Parathyroid adenoma (tissue), 2 donors: Measurements from ENCODE around the gene NT5C3A.

Source experiments
- H2AFZ ChIP-seq: fragments of 300-600 bp; sonication (generic); one replicate; pipeline ENCODE4 v1.7.0; 2017; ENCODE audit warnings: antibody characterized with exemption, mild to moderate bottlenecking
- H3K27ac ChIP-seq: fragments of 300-600 bp; sonication (generic); one replicate; pipeline ENCODE4 v1.7.0; 2017
- H3K27me3 ChIP-seq: fragments of 300-600 bp; sonication (generic); one replicate; pipeline ENCODE4 v1.7.0; 2017; ENCODE audit warnings: low read length; ENCODE audit not compliant: control insufficient read depth, insufficient read depth
- H3K36me3 ChIP-seq: fragments of 300-600 bp; sonication (generic); one replicate; pipeline ENCODE4 v1.7.0; 2017; ENCODE audit warnings: low read length; ENCODE audit not compliant: control insufficient read depth, insufficient read depth
- H3K4me1 ChIP-seq: fragments of 300-600 bp; sonication (generic); one replicate; pipeline ENCODE4 v1.7.0; 2017; ENCODE audit warnings: control low read depth
- H3K4me2 ChIP-seq: fragments of 300-600 bp; sonication (generic); one replicate; pipeline ENCODE4 v1.7.0; 2017; ENCODE audit warnings: low read length
- H3K4me3 ChIP-seq: fragments of 300-600 bp; sonication (generic); one replicate; pipeline ENCODE4 v1.7.0; 2017; ENCODE audit warnings: low read depth, low read length
- H3K79me2 ChIP-seq: fragments of 300-600 bp; sonication (generic); one replicate; pipeline ENCODE4 v1.7.0; 2017; ENCODE audit warnings: control low read depth
- H3K9ac ChIP-seq: fragments of 300-600 bp; sonication (generic); one replicate; pipeline ENCODE4 v1.7.0; 2017; ENCODE audit warnings: mild to moderate bottlenecking
- H3K9me3 ChIP-seq: fragments of 300-600 bp; sonication (generic); one replicate; pipeline ENCODE4 v1.7.0; 2017; ENCODE audit warnings: low read length; ENCODE audit not compliant: control insufficient read depth
- CTCF ChIP-seq: fragments of 300-600 bp; sonication (generic); IDR thresholded peaks from one replicate; pipeline ENCODE4 v1.7.0; 2017; ENCODE audit warnings: antibody characterized with exemption, mild to moderate bottlenecking
- donor health status: primary hyperparathyroidism.

Gene NT5C3A

GRCh38 chr7:33070277-33070676 is 7.7 kb upstream of the NT5C3A start:
- Histone ChIP-seq H3K79me2 (no peaks in the 10 kb centered on the region), H3K4me2 (no peak overlapping the region), H2AFZ (no peak overlapping the region), H3K9me3 (no peaks in the 10 kb centered on the region), H3K4me3 (no peak overlapping the region), H3K9ac (no peak overlapping the region), H3K36me3 (no peaks in the 10 kb centered on the region), H3K27me3 (no peaks in the 10 kb centered on the region), H3K4me1 (no peaks in the 10 kb centered on the region), H3K27ac (no peak overlapping the region)
- no peak for TF ChIP-seq CTCF

- no peaks in the 10 kb centered on the region for H3K36me3 ChIP-seq
- H3K4me2 ChIP-seq = no peak overlapping the region
These were observed 5.3 kb upstream of the NT5C3A start for GRCh38 chr7:33067921-33068320.

GRCh38 chr7:33066771-33067170 is 4.2 kb upstream of the NT5C3A start:
- TF ChIP-seq CTCF = no peak
- Histone ChIP-seq H3K79me2 (peaks cover 2% of the 10 kb centered on the region), H3K9ac (no peak overlapping the region), H2AFZ (no peak overlapping the region), H3K27me3 (no peaks in the 10 kb centered on the region), H3K36me3 (no peaks in the 10 kb centered on the region), H3K9me3 (no peaks in the 10 kb centered on the region), H3K27ac (no peak overlapping the region), H3K4me1 (peaks cover 4% of the 10 kb centered on the region), H3K4me2 (no peak overlapping the region), H3K4me3 (no peak overlapping the region)

More at GRCh38 chr7:33067921-33068320, 5.3 kb upstream of the NT5C3A start:
- no peak for TF ChIP-seq CTCF
- Histone ChIP-seq H3K4me3 (no peak overlapping the region), H3K27me3 (no peaks in the 10 kb centered on the region), H3K4me1 (peaks cover 4% of the 10 kb centered on the region), H3K79me2 (no peaks in the 10 kb centered on the region), H3K27ac (no peak overlapping the region), H3K9me3 (no peaks in the 10 kb centered on the region), H3K9ac (no peak overlapping the region), H2AFZ (no peak overlapping the region)

GRCh38 chr7:33065981-33066380 is 3.4 kb upstream of the NT5C3A start:
- no peak overlapping the region for H3K4me2 ChIP-seq
- no peak overlapping the region for H3K9ac ChIP-seq
- H3K9me3 ChIP-seq = no peaks in the 10 kb centered on the region
- H3K27ac ChIP-seq = no peak overlapping the region
- H3K27me3 ChIP-seq = no peaks in the 10 kb centered on the region
- H3K79me2 ChIP-seq = peaks cover 10% of the 10 kb centered on the region
- no peaks in the 10 kb centered on the region for H3K36me3 ChIP-seq
- no peak overlapping the region for H3K4me3 ChIP-seq
- no peak for TF ChIP-seq CTCF
- no peak overlapping the region for H2AFZ ChIP-seq
- H3K4me1 ChIP-seq = peaks cover 6% of the 10 kb centered on the region

GRCh38 chr7:33062782-33063443 is 337 bp upstream of the NT5C3A start:
- Histone ChIP-seq H3K9me3 (no peaks in the 10 kb centered on the region), H3K4me2 (peak overlapping the region; percentile 68), H3K4me1 (peaks cover 6% of the 10 kb centered on the region), H3K79me2 (peaks cover 31% of the 10 kb centered on the region), H3K27me3 (no peaks in the 10 kb centered on the region), H2AFZ (peak overlapping the region; percentile 100), H3K9ac (no peak overlapping the region), H3K27ac (peak overlapping the region; percentile 93), H3K4me3 (peak overlapping the region; percentile 67), H3K36me3 (no peaks in the 10 kb centered on the region)
- no peak for TF ChIP-seq CTCF
